Measurements from ENCODE around the gene AP2M1. TPM values are rescaled to one million over a fixed set of nuclear protein-coding genes. Genes with fewer than 3 reads are reported as not detected.

AP2M1 gene
- total RNA-seq, 1 experiment from 2014 or later = 353 TPM

DNA sequence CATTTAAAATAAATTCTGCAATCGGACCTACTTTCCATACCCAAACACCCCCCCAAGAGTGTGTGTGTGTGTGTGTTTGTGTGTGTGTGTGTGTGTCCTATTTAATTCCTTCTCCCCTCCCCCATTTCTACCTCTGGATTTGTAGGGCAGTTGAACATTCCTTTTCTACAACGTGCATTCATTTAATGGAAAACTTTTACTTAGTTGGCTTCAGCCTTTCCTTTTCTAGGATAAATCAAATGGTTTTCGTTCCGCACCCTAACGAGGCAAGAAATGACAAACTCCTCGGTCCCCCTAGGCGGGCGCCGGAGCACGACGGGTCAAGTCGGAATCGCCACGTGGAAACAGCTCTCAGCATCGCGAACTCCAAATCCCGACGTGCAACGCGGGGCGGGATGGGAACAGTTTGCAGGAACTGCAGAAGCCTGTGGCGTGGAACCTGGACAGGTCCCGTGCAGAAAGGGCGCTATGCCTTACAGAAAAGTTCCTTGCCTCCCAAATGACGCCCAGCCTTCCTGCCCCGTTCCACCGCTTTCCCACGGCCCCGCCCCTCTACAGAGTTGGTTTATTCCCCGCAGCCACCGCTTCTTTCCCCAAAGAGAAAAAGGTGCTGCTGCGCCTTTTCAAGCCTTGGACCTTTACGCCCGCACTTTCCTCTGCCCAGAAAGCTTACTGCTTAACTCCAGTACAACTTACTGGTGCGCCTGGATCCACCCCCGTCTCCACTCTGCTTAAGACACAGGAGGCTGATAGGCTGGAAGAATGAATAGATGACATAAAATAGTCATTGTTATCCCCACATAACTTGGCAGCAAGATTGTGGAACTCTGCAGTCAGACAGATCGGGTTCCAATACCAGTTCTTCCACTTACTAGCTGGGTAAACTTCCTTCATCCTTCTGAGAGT is 40.6 kb upstream of the AP2M1 start (continued):
- TF ChIP-seq TCF7L2 (IDR thresholded peaks at IDR 0.05; ENCODE audit: borderline replicate concordance, extremely low read depth, insufficient read depth, insufficient read length) = peak; percentile 26
- TF ChIP-seq EZH2phosphoT487 (IDR thresholded peaks at IDR 0.05; ENCODE audit: borderline replicate concordance) = no peak
- no peak for TF ChIP-seq RAD21 (IDR thresholded peaks at IDR 0.05; ENCODE audit: low read depth)
- TF ChIP-seq, protein P1, sequence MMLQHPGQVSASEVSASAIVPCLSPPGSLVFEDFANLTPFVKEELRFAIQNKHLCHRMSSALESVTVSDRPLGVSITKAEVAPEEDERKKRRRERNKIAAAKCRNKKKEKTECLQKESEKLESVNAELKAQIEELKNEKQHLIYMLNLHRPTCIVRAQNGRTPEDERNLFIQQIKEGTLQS (IDR thresholded peaks at IDR 0.05) = no peak
- TF ChIP-seq, protein P2, sequence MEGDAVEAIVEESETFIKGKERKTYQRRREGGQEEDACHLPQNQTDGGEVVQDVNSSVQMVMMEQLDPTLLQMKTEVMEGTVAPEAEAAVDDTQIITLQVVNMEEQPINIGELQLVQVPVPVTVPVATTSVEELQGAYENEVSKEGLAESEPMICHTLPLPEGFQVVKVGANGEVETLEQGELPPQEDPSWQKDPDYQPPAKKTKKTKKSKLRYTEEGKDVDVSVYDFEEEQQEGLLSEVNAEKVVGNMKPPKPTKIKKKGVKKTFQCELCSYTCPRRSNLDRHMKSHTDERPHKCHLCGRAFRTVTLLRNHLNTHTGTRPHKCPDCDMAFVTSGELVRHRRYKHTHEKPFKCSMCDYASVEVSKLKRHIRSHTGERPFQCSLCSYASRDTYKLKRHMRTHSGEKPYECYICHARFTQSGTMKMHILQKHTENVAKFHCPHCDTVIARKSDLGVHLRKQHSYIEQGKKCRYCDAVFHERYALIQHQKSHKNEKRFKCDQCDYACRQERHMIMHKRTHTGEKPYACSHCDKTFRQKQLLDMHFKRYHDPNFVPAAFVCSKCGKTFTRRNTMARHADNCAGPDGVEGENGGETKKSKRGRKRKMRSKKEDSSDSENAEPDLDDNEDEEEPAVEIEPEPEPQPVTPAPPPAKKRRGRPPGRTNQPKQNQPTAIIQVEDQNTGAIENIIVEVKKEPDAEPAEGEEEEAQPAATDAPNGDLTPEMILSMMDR (IDR thresholded peaks at IDR 0.05 in 2 of 3, conservative IDR thresholded peaks at IDR 0.05 in 1 of 3; ENCODE audit: borderline replicate concordance in 1 of 3, insufficient read depth in 1 of 3, low read depth in 2 of 3, low read length in 2 of 3) = no peak
- no peak for TF ChIP-seq ZNF274 (IDR thresholded peaks at IDR 0.05; ENCODE audit: low read depth, low read length)
- peak; percentile 70 for TF ChIP-seq POLR2AphosphoS5 (IDR thresholded peaks at IDR 0.05; ENCODE audit: low read depth, low read length)
- TF ChIP-seq CEBPB (IDR thresholded peaks at IDR 0.05; ENCODE audit: low read depth) = no peak
- TF ChIP-seq SRF (IDR thresholded peaks at IDR 0.05; ENCODE audit: low read depth) = no peak

DNA sequence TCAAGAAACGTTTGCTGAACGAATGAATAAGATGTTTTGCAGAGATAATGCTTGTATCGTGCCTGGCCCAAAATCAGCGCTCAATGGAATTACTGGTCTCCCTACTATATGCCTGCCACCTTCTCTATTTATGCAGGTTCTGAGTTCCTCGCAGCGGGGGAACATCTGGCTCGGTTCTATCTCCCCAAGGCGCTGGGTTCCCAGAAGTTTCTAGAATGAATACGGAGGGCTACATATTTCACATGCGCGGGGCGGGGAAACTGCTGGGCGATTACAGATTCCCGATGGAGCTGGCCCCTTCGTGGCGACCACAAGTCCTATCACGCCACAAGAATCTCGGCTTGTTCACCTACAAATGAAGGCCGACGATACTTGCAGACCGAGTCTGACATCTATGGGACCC is 39.9 kb upstream of the AP2M1 start:
- peak overlapping the region; percentile 91 for H3K4me2 ChIP-seq (ENCODE audit: low read length)
- POLR2A ChIA-PET = interaction anchor here (1.2 to 1.4 kb wide), 4 partner anchors 10 to 47 kb away, joined by 3 to 7 read pairs (median 4); partner anchors contain the start of gene AP2M1
- no peaks in the 10 kb centered on the region for H3K9me2 ChIP-seq (ENCODE audit: insufficient read depth)
- BruUV-seq (replicated peaks) = TSS peak; percentile 82
- no peak for DNase-seq (ENCODE audit: low read depth, low spot score)
- intact Hi-C loops (cut with micrococcal nuclease) = loop anchor here (2.0 to 5.0 kb wide), 2 partner anchors 40 to 237 kb away; partner anchors contain the start of gene AP2M1
- peaks cover 45% of the 10 kb centered on the region for H3K79me2 ChIP-seq (ENCODE audit: insufficient read depth, low read length)
- H4K20me1 ChIP-seq (ENCODE audit: insufficient read depth) = no peaks in the 10 kb centered on the region
- peak; percentile 36 for ATAC-seq
- no peaks in the 10 kb centered on the region; a peak in 2 of 4 replicates for H3K36me3 ChIP-seq (ENCODE audit: control insufficient read depth in 1 of 2, insufficient read depth in 2 of 2, low read length in 2 of 2)
- CTCF ChIA-PET = interaction anchor here (0.9 to 1.8 kb wide), 2 partner anchors 10 to 238 kb away, joined by 3 to 6 read pairs; no protein-coding TSS in a partner anchor
- peak overlapping the region; percentile 89 to 91 for H3K4me3 ChIP-seq (replicated peaks in 1 of 2; ENCODE audit: low read depth in 1 of 2, low read length in 2 of 2)
- RAD21 ChIA-PET (ENCODE audit: low non-redundant PET in 1 of 2, low total read pairs in 2 of 2, uncharacterized antibody in 2 of 2, unreplicated experiment in 2 of 2) = no interaction called here
- H3K9ac ChIP-seq (ENCODE audit: low read length) = peak overlapping the region; percentile 89
- peak overlapping the region; percentile 60 for H2AFZ ChIP-seq (ENCODE audit: low read depth, low read length, poor library complexity, severe bottlenecking)
- peak overlapping the region; percentile 71 for H3K27ac ChIP-seq (ENCODE audit: low read depth, low read length)
- peaks cover 9 to 31% of the 10 kb centered on the region in 2 experiments; a peak in 3 of 4 replicates for H3K4me1 ChIP-seq (ENCODE audit: control insufficient read depth in 1 of 2, insufficient read depth in 2 of 2, low read length in 2 of 2)
- no peak for TF ChIP-seq SP1 (IDR thresholded peaks at IDR 0.05; ENCODE audit: low read depth)
- no peak for TF ChIP-seq POLR2AphosphoS5 (IDR thresholded peaks at IDR 0.05; ENCODE audit: low read depth, low read length)
- TF ChIP-seq POLR2A (IDR thresholded peaks at IDR 0.05; ENCODE audit: borderline replicate concordance, extremely low read depth, insufficient read depth, insufficient read length) = no peak
- no peak for TF ChIP-seq EZH2phosphoT487 (IDR thresholded peaks at IDR 0.05; ENCODE audit: borderline replicate concordance)
- TF ChIP-seq RAD21 (IDR thresholded peaks at IDR 0.05; ENCODE audit: low read depth) = no peak
- TF ChIP-seq ZNF274 (IDR thresholded peaks at IDR 0.05; ENCODE audit: low read depth, low read length) = no peak
- no peak for TF ChIP-seq EGR1 (IDR thresholded peaks at IDR 0.05; ENCODE audit: low read depth)
- TF ChIP-seq FOSL1 (IDR thresholded peaks at IDR 0.05; ENCODE audit: low read depth) = no peak
- no peak for TF ChIP-seq SRF (IDR thresholded peaks at IDR 0.05; ENCODE audit: low read depth)
- TF ChIP-seq TCF7L2 (IDR thresholded peaks at IDR 0.05; ENCODE audit: borderline replicate concordance, extremely low read depth, insufficient read depth, insufficient read length) = no peak
- TF ChIP-seq EZH2 (IDR thresholded peaks at IDR 0.05) = no peak
- no peak for TF ChIP-seq JUND (IDR thresholded peaks at IDR 0.05)
- TF ChIP-seq, protein P1 (IDR thresholded peaks at IDR 0.05) = no peak
- no peaks in the 10 kb centered on the region for H3K27me3 ChIP-seq (ENCODE audit: insufficient read depth, low read length)
- H3K9me3 ChIP-seq (ENCODE audit: control insufficient read depth in 1 of 2, insufficient read depth in 1 of 2, low read depth in 1 of 2, low read length in 2 of 2) = no peaks in the 10 kb centered on the region

All from HCT116 (cell line).